Measurements from ENCODE around the gene MND1.

The MND1 gene

GRCh38 chr4:153344131-153345011 lies at the start of gene MND1:
Gene MND1, plus strand, starts transcription at chr4:153344688. Its CDS starts 50 bp downstream, at chr4:153344738.
- Histone ChIP-seq H3K9me3 (ENCODE audit: insufficient read depth, low read depth, low read length) (no peaks in the 10 kb centered on the region), H3K27me3 (ENCODE audit: insufficient read depth, low read length, poor library complexity, severe bottlenecking) (peaks cover 4% of the 10 kb centered on the region), H3K4me1 (ENCODE audit: insufficient read depth, low read length, poor library complexity, severe bottlenecking) (peaks cover 77% of the 10 kb centered on the region), H3K4me2 (ENCODE audit: low read depth, low read length, poor library complexity, severe bottlenecking) (peak within 1 kb of the TSS; percentile 93), H3F3A (ENCODE audit: low read depth) (peaks cover 16% of the 10 kb centered on the region), H3K36me3 (ENCODE audit: insufficient read depth, low read length) (no peaks in the 10 kb centered on the region), H3K9me2 (replicated peaks; ENCODE audit: low read depth, low read length) (no peaks in the 10 kb centered on the region), H2AFZ (ENCODE audit: low read length) (peak within 1 kb of the TSS; percentile 49), H3K4me3 (ENCODE audit: low read length, poor library complexity, severe bottlenecking) (peak within 1 kb of the TSS; percentile 82), H3K79me2 (ENCODE audit: insufficient read depth, low read length) (peaks cover 51% of the 10 kb centered on the region), H4K20me1 (ENCODE audit: insufficient read depth, low read length, poor library complexity, severe bottlenecking) (no peaks in the 10 kb centered on the region), H3K9ac (ENCODE audit: low read depth, low read length, poor library complexity, severe bottlenecking) (peak within 1 kb of the TSS; percentile 100)
- TF ChIP-seq CTCF (conservative IDR thresholded peaks at IDR 0.05; ENCODE audit: low read length) (peak; percentile 80), EZH2phosphoT487 (IDR thresholded peaks at IDR 0.05; ENCODE audit: borderline replicate concordance) (no peak)

GRCh38 chr4:153295131-153295755 lies 49.2 kb upstream of the MND1 start:
- Histone ChIP-seq H3K9ac (ENCODE audit: low read depth, low read length, poor library complexity, severe bottlenecking) (no peak overlapping the region), H3K27me3 (ENCODE audit: insufficient read depth, low read length, poor library complexity, severe bottlenecking) (no peaks in the 10 kb centered on the region), H3K9me2 (replicated peaks; ENCODE audit: low read depth, low read length) (no peaks in the 10 kb centered on the region), H2AFZ (ENCODE audit: low read length) (no peak overlapping the region), H4K20me1 (ENCODE audit: insufficient read depth, low read length, poor library complexity, severe bottlenecking) (no peaks in the 10 kb centered on the region), H3K4me3 (ENCODE audit: low read length, poor library complexity, severe bottlenecking) (no peak overlapping the region), H3K9me3 (ENCODE audit: insufficient read depth, low read depth, low read length) (peaks cover 3% of the 10 kb centered on the region; the same call in 1 of the 2 replicates), H3K4me1 (ENCODE audit: insufficient read depth, low read length, poor library complexity, severe bottlenecking) (no peaks in the 10 kb centered on the region), H3K36me3 (ENCODE audit: insufficient read depth, low read length) (peaks cover 4% of the 10 kb centered on the region; the same call in 1 of the 2 replicates), H3K79me2 (ENCODE audit: insufficient read depth, low read length) (no peaks in the 10 kb centered on the region), H3K4me2 (ENCODE audit: low read depth, low read length, poor library complexity, severe bottlenecking) (no peak overlapping the region), H3F3A (ENCODE audit: low read depth) (no peaks in the 10 kb centered on the region)
- TF ChIP-seq EZH2phosphoT487 (IDR thresholded peaks at IDR 0.05; ENCODE audit: borderline replicate concordance) (no peak), CTCF (conservative IDR thresholded peaks at IDR 0.05; ENCODE audit: low read length) (no peak)

GRCh38 chr4:153296040-153296823 lies 48.3 kb upstream of the MND1 start:
- no peaks in the 10 kb centered on the region for H3K79me2 ChIP-seq (ENCODE audit: insufficient read depth, low read length)
- no peaks in the 10 kb centered on the region for H3K9me2 ChIP-seq (replicated peaks; ENCODE audit: low read depth, low read length)
- no peaks in the 10 kb centered on the region for H4K20me1 ChIP-seq (ENCODE audit: insufficient read depth, low read length, poor library complexity, severe bottlenecking)
- no peak for TF ChIP-seq EZH2phosphoT487 (IDR thresholded peaks at IDR 0.05; ENCODE audit: borderline replicate concordance)
- no peak for TF ChIP-seq CTCF (conservative IDR thresholded peaks at IDR 0.05; ENCODE audit: low read length)
- H3K4me2 ChIP-seq (ENCODE audit: low read depth, low read length, poor library complexity, severe bottlenecking): no peak overlapping the region
- no peak overlapping the region for H3K4me3 ChIP-seq (ENCODE audit: low read length, poor library complexity, severe bottlenecking)
- no peak overlapping the region for H3K9ac ChIP-seq (ENCODE audit: low read depth, low read length, poor library complexity, severe bottlenecking)
- H3K27me3 ChIP-seq (ENCODE audit: insufficient read depth, low read length, poor library complexity, severe bottlenecking): no peaks in the 10 kb centered on the region
- H3K9me3 ChIP-seq (ENCODE audit: insufficient read depth, low read depth, low read length): peaks cover 3% of the 10 kb centered on the region; the same call in 1 of the 2 replicates
- H3K4me1 ChIP-seq (ENCODE audit: insufficient read depth, low read length, poor library complexity, severe bottlenecking): no peaks in the 10 kb centered on the region
- H2AFZ ChIP-seq (ENCODE audit: low read length): no peak overlapping the region
- no peaks in the 10 kb centered on the region for H3F3A ChIP-seq (ENCODE audit: low read depth)
- peaks cover 4% of the 10 kb centered on the region; the same call in 1 of the 2 replicates for H3K36me3 ChIP-seq (ENCODE audit: insufficient read depth, low read length)
